D721Med (cell line): ENCODE data around the gene KDM1B.

ENCODE experiments used
- DNase-seq: peaks from one replicate; pipeline ENCODE4 v3.0.0; 2011; ENCODE audit warnings: low spot score; ENCODE audit not compliant: insufficient read length
- FAIRE-seq: peaks from 2 replicates; lab custom pipeline; 2011; peaks lifted over from hg19 to GRCh38; lab: Jason Lieb, UNC
- CTCF ChIP-seq: IDR thresholded peaks from 2 replicates; pipeline ENCODE4 v1.5.1; 2012; ENCODE audit warnings: mild to moderate bottlenecking, control low read depth; ENCODE audit not compliant: insufficient read depth; ENCODE audit errors: missing control alignments

Gene KDM1B, protein sequence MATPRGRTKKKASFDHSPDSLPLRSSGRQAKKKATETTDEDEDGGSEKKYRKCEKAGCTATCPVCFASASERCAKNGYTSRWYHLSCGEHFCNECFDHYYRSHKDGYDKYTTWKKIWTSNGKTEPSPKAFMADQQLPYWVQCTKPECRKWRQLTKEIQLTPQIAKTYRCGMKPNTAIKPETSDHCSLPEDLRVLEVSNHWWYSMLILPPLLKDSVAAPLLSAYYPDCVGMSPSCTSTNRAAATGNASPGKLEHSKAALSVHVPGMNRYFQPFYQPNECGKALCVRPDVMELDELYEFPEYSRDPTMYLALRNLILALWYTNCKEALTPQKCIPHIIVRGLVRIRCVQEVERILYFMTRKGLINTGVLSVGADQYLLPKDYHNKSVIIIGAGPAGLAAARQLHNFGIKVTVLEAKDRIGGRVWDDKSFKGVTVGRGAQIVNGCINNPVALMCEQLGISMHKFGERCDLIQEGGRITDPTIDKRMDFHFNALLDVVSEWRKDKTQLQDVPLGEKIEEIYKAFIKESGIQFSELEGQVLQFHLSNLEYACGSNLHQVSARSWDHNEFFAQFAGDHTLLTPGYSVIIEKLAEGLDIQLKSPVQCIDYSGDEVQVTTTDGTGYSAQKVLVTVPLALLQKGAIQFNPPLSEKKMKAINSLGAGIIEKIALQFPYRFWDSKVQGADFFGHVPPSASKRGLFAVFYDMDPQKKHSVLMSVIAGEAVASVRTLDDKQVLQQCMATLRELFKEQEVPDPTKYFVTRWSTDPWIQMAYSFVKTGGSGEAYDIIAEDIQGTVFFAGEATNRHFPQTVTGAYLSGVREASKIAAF

GRCh38 chr6:18155150-18155863, at the start of gene KDM1B:
TSS of gene KDM1B (plus strand) at chr6:18155422. CDS start at chr6:18159896, 4,474 bp downstream.
- DNase-seq (peak; percentile 89), FAIRE-seq (no peak)
- no peak for TF ChIP-seq CTCF

DNA sequence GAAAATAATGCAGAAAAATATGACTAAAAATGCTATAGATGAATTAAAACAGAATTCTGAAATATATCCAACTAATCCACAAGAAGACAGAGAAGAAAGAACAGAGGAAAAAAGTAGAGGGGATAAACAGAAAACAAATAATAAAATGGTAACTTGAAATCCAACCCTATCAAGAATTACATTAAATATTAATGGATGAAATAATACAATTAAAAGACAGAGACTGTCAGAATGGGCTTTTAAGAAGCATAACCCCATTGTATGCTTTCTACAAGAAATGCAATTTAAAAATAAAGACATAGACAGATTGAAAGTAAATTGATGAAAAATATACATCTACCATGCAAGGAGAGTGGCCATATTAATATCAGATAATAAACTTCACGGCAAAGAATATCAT, 48.2 kb upstream of the KDM1B start:
- DNase-seq (no peak), FAIRE-seq (no peak)
- TF ChIP-seq CTCF = no peak

- no peak for TF ChIP-seq CTCF
- FAIRE-seq (no peak), DNase-seq (no peak)
Observed at GRCh38 chr6:18110162-18110561, 45.1 kb upstream of the KDM1B start.

GRCh38 chr6:18115356-18115755, 39.9 kb upstream of the KDM1B start:
- no peak for DNase-seq
- no peak for FAIRE-seq
- TF ChIP-seq CTCF = no peak

DNA sequence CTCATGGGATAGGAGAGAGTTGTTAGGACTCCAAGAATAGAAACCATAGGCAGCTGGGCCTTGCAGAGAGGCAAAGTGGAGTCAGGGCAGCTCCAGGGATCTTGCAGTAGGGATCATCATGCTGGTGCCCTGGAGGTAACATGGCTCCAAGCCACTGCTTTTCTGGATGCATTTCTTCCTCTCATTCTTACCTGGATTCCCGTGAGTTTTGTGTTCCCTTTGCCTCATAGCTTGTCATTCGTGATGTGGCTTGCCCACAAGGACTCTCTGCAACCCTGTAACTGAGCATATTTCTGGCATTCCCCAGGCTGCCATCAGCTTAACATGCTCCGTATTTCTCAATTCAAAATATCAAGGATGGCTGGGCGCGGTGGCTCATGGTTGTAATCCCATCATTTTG, 38.1 kb upstream of the KDM1B start:
- TF ChIP-seq CTCF = no peak
- no peak for FAIRE-seq
- no peak for DNase-seq

- FAIRE-seq (no peak), DNase-seq (no peak)
- no peak for TF ChIP-seq CTCF
Observed at GRCh38 chr6:18118330-18118729, 36.9 kb upstream of the KDM1B start.
